Measurements from ENCODE around the gene SLC26A3. TPM values are rescaled to one million over a fixed set of nuclear protein-coding genes. Genes with fewer than 3 reads are reported as not detected.

Gene SLC26A3
- total RNA-seq, 1 donor from 2014 or later = not detected

DNA sequence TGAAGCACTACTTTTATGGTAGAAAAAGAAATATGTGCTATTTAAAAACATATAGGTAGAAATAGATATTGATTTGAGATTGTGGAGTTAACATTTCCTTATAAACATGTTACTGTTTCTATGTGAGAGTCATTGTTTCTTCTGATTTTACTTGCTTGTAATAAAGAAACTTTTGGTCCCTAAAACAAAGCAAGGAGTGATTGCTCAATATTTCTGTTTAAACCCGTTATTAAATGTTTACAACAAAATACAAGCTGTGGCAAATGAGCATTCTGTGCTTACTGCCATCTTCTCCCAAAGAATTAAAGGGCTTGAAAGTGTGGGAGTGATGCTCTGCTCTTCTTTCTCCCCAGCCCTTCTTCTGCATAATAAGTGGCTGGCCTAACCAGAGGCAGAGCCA lies 81.7 kb downstream of the SLC26A3 start:
- Mint-ChIP-seq H3K9me3 (no peaks in the 10 kb centered on the region), H3K27me3 (peaks cover 4% of the 10 kb centered on the region), H3K36me3 (ENCODE audit: low read depth) (no peaks in the 10 kb centered on the region), H3K4me1 (peaks cover 3% of the 10 kb centered on the region), H3K4me3 (no peak overlapping the region), H3K27ac (no peak overlapping the region)
- intact Hi-C loops (cut with micrococcal nuclease) = loop anchor here (10.0 kb wide), 2 partner anchors 516 to 926 kb away; no protein-coding TSS in a partner anchor
- no peak for DNase-seq

DNA sequence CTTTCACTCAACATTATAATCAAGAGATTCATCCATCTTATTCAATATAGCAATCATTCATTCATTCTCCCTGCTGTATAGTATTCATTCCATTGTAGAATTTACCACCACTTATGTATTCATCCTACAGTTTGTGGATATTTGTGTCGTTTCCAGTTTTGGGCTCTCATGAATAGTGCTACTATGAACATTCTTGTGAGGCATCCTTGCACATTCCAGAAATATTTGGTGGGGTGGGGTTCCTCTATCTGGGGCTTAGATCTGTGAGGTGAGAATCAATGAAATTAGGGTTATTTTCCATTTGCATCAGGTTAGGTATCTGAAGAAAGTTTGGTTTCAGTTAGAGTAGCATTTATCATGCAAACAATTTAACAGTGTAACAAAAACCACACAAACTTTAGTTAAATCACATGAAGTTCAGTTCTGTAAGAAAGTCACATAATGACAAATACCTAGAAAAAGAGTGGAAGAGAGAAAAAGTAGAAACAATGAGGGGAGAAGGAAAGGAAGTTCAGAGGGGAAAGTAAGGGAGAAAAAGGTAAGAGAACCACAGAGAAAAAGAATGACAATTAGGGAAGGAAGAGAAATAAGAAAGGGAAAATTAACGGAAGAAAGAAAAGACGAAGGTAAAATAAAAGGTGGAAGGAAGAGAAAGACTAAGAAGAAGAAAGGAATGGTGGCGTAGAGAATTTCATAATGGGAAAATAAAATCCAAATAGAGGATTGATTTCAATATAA lies 84.4 kb downstream of the SLC26A3 start:
- intact Hi-C loops (cut with micrococcal nuclease) = no loop called here
- Mint-ChIP-seq H3K4me3 (no peak overlapping the region), H3K4me1 (peaks cover 3% of the 10 kb centered on the region), H3K27me3 (peaks cover 2% of the 10 kb centered on the region), H3K27ac (no peak overlapping the region), H3K9me3 (no peaks in the 10 kb centered on the region), H3K36me3 (ENCODE audit: low read depth) (no peaks in the 10 kb centered on the region)
- DNase-seq = no peak

DNA sequence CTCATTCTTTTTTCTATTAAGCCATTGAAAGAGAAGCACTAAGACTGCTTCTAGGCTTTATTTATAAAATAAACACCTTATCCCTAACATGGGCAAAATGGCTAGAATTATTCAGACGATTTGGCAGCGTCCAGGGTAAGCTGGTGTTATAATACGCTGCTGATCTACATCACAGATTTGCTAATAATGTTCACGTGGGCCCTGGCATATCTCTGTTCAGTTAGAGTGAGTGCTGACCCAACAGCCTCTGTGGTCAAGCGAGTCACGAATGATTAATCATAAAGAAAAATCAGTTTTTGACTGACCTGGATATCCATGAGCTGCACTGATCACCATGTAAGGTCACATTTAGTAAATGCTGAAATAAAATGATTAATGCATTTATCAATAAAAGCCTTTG lies 87.5 kb downstream of the SLC26A3 start:
- Mint-ChIP-seq H3K9me3 (no peaks in the 10 kb centered on the region), H3K27ac (no peak overlapping the region), H3K4me1 (peaks cover 3% of the 10 kb centered on the region), H3K36me3 (ENCODE audit: low read depth) (peaks cover 9% of the 10 kb centered on the region), H3K4me3 (no peak overlapping the region), H3K27me3 (no peaks in the 10 kb centered on the region)
- DNase-seq = no peak
- intact Hi-C loops (cut with micrococcal nuclease) = no loop called here

Other genes with a start within 250 kb of the SLC26A3 start
- 40.9 and 43.3 TPM in 2 replicates for gene COG5, start 239.3 kb downstream of the SLC26A3 start, total RNA-seq
- 12.9 and 14.9 TPM in 2 replicates for gene DUS4L, start 239.3 kb downstream of the SLC26A3 start, total RNA-seq
- gene BCAP29, start 223.0 kb downstream of the SLC26A3 start, total RNA-seq = 43.6 and 52.0 TPM in 2 replicates
- gene SLC26A4, start 142.4 kb downstream of the SLC26A3 start, total RNA-seq = 6.5 and 7.8 TPM in 2 replicates
- 48.7 and 50.7 TPM in 2 replicates for gene CBLL1, start 59.1 kb downstream of the SLC26A3 start, total RNA-seq
- 113 and 119 TPM in 2 replicates for gene DLD, start 88.0 kb upstream of the SLC26A3 start, total RNA-seq
- gene LAMB1, start 199.9 kb upstream of the SLC26A3 start, total RNA-seq = 0.12 TPM in 1 of 2 replicates, not detected in the other